ENCODE data around the gene TARS1.
"Not testable (repeated sequence)": the region's sequence is repeated elsewhere in the genome, so short reads cannot be mapped to it uniquely, and the experiment has no call there.

TARS1 gene

DNA sequence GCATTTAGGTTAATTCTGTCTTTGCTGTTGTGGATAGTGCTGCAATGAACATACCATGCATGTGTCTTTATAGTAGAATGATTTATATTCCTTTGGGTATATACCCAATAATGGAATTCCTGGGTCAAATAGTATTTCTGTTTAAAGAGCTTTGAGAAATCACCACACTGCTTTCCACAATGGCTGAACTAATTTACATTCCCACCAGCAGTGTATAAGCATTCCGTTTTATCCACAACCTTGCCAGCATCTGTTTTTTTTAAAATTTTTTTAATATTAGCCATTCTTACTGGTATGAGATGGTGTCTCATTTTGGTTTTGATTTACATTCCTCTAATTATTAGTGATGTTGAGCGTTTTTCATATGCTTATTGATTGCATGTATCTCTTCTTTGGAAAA is 15.5 kb upstream of the TARS1 start:
- TF ChIP-seq CTCF (conservative IDR thresholded peaks at IDR 0.05): no peak
- H3K27ac ChIP-seq: no peak overlapping the region

DNA sequence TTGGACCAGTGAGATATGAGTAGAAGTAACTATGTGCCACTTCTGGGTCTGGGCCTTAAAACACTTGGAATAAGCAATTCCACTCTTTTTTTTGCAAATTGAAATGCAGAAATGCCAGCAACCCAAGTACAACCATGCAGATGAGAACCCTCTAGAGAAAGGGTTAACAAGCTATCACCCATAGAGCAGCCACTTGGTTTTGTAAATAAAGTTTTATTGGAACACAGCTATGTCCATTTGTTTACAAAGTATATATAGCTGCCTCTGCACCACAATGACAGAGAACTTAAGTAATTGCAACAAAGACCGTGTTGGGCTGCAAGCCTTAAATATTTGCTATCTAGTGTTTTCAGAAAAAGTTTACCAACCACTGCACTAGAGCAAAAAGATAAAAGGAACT is 9.8 kb upstream of the TARS1 start:
- no peak overlapping the region for H3K27ac ChIP-seq
- TF ChIP-seq CTCF (conservative IDR thresholded peaks at IDR 0.05): no peak

DNA sequence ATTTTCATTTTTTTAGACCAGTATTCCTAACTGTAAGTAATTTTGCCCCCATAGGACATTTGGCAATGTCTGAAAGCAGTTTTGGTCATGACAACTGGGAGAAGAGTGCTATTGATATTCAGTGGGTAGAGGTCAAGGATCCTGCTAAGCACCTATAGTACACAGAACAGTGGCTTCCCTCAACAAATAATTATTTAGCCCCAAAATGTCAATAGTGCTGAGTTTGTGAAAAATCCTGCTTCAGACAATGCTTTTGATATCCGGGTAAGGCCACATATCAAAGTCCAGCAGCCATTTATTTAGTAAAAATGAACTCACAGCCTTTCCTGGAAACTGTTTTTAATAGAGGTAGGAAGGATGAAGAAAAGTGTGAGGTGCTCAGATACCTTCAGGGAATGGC is 8.1 kb upstream of the TARS1 start:
- no peak for TF ChIP-seq CTCF (conservative IDR thresholded peaks at IDR 0.05)
- no peak overlapping the region for H3K27ac ChIP-seq

- no peak for TF ChIP-seq CTCF (conservative IDR thresholded peaks at IDR 0.05)
- no peak overlapping the region for H3K27ac ChIP-seq
Observed at GRCh38 chr5:33433303-33434240, 7.2 kb upstream of the TARS1 start.

- not testable (repeated sequence) for H3K27ac ChIP-seq
- TF ChIP-seq CTCF (conservative IDR thresholded peaks at IDR 0.05): peak; percentile 86
Observed at GRCh38 chr5:33435893-33436490, 4.8 kb upstream of the TARS1 start.

DNA sequence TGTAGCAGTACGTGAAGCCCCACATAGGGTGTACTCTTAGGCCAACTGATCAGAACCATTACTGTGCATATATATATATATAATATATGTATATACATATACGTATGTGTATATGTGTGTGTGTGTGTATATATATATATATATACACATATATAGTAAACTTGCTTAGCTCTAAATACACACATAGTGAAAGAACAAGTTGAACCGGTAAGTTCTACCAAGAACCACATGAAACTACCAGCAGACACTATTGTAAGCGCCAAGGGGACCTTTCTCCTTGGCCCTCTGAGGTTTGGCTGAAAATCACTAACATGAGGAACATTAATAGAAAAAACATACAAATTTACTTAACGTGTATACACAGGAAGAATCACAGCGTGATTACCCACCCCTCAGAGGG is 1.8 kb upstream of the TARS1 start:
- peak overlapping the region; percentile 94 for H3K27ac ChIP-seq
- TF ChIP-seq CTCF (conservative IDR thresholded peaks at IDR 0.05): no peak

GRCh38 chr5:33439905-33440481 is 772 bp upstream of the TARS1 start:
- peak overlapping the region; percentile 94 for H3K27ac ChIP-seq
- no peak for TF ChIP-seq CTCF (conservative IDR thresholded peaks at IDR 0.05)
